ENCODE results near the gene SRPX2. TPM values are rescaled to one million over a fixed set of nuclear protein-coding genes. Genes with fewer than 3 reads are reported as not detected.

SRPX2 gene
- total and polyA plus RNA-seq, 2 of the 13 experiments (the other 11 are each of a cell fraction or from before 2014, with no cell fraction given) = 1.5 to 6.7 TPM

- TF ChIP-seq ZNF614 (CRISPR knock-in tag; IDR thresholded peaks at IDR 0.05; ENCODE audit: borderline replicate concordance) (no peak), HDAC2 (CRISPR knock-in tag; IDR thresholded peaks at IDR 0.05) (peak; percentile 56; the same call in 1 of the 2 replicates), ZNF660 (CRISPR knock-in tag; IDR thresholded peaks at IDR 0.05; ENCODE audit: borderline replicate concordance, low read depth) (no peak), ZNF557 (CRISPR knock-in tag; IDR thresholded peaks at IDR 0.05) (no peak), ZSCAN31 (CRISPR knock-in tag; IDR thresholded peaks at IDR 0.05; ENCODE audit: low read depth) (no peak), ZNF652 (CRISPR knock-in tag; IDR thresholded peaks at IDR 0.05; ENCODE audit: borderline replicate concordance, low read depth) (no peak), FOXA3 (CRISPR knock-in tag; IDR thresholded peaks at IDR 0.05) (peak; percentile 67), MTF1 (CRISPR knock-in tag; IDR thresholded peaks at IDR 0.05) (no peak), MYNN (CRISPR knock-in tag; IDR thresholded peaks at IDR 0.05; ENCODE audit: low read depth) (no peak), REXO4 (CRISPR knock-in tag; IDR thresholded peaks at IDR 0.05; ENCODE audit: borderline replicate concordance) (no peak), SRY (CRISPR knock-in tag; IDR thresholded peaks at IDR 0.05) (no peak), SRF (IDR thresholded peaks at IDR 0.05; ENCODE audit: low read depth, low read length) (no peak), STAG1 (CRISPR knock-in tag; IDR thresholded peaks at IDR 0.05) (no peak), KDM4B (CRISPR knock-in tag; IDR thresholded peaks at IDR 0.05) (0 out of 2 replicates have a peak, but pooled peaks have one; percentile 28), HNRNPLL (IDR thresholded peaks at IDR 0.05; ENCODE audit: low read depth, low read length, poor library complexity, severe bottlenecking) (no peak), ZNF572 (CRISPR knock-in tag; IDR thresholded peaks at IDR 0.05) (no peak), MED1 (CRISPR knock-in tag; IDR thresholded peaks at IDR 0.05) (peak; percentile 51), ZNF775 (CRISPR knock-in tag; IDR thresholded peaks at IDR 0.05; ENCODE audit: borderline replicate concordance) (no peak), UBTF (CRISPR knock-in tag; IDR thresholded peaks at IDR 0.05) (0 out of 2 replicates have a peak, but pooled peaks have one; percentile 16), MIXL1 (CRISPR knock-in tag; IDR thresholded peaks at IDR 0.05) (no peak), ZNF646 (CRISPR knock-in tag; IDR thresholded peaks at IDR 0.05) (no peak), PTBP1 (IDR thresholded peaks at IDR 0.05; ENCODE audit: low read depth, low read length, poor library complexity, severe bottlenecking) (no peak), ZNF34 (CRISPR knock-in tag; IDR thresholded peaks at IDR 0.05; ENCODE audit: borderline replicate concordance) (no peak)
These were observed 5.8 kb downstream of the SRPX2 start (continued) for GRCh38 chrX:100649550-100650356.
